ENCODE data around the gene PNKD.

GRCh38 chr2:218262237-218262600 lies 8.1 kb upstream of the PNKD start:
- no peak for TF ChIP-seq ESRRA (IDR thresholded peaks at IDR 0.05; ENCODE audit: low read length)
- TF ChIP-seq CEBPB (IDR thresholded peaks at IDR 0.05; ENCODE audit: borderline replicate concordance in 1 of 2, low read depth in 2 of 2, low read length in 2 of 2), result no peak
- TF ChIP-seq SMC3 (IDR thresholded peaks at IDR 0.05; ENCODE audit: borderline replicate concordance, low read length), result no peak
- TF ChIP-seq HDAC6 (IDR thresholded peaks at IDR 0.05; ENCODE audit: unreplicated experiment), result no peak
- TF ChIP-seq CTCF (IDR thresholded peaks at IDR 0.05 in 2 of 3, conservative IDR thresholded peaks at IDR 0.05 in 1 of 3; ENCODE audit: control insufficient read depth in 2 of 3, extremely low read depth in 1 of 3, insufficient read depth in 1 of 3, low read depth in 3 of 3, low read length in 3 of 3), result no peak
- TF ChIP-seq MEF2A (IDR thresholded peaks at IDR 0.05; ENCODE audit: insufficient read depth, low read depth, low read length), result no peak
- TF ChIP-seq ZBTB40 (IDR thresholded peaks at IDR 0.05; ENCODE audit: borderline replicate concordance), result no peak
- no peak for TF ChIP-seq ELK1 (IDR thresholded peaks at IDR 0.05; ENCODE audit: low read depth, low read length)
